Liver (tissue), 9 donors: ENCODE data around the gene ZNF700. TPM values are rescaled to one million over a fixed set of nuclear protein-coding genes. Genes with fewer than 3 reads are reported as not detected.

Source experiments
- DNase-seq: peaks from one replicate; pipeline ENCODE4 v3.0.0-alpha.2; 2017; ENCODE audit warnings: low spot score
- H3K27ac ChIP-seq, 2 donors: one replicate each; pipeline ENCODE4 v1.7.0; 2013; ENCODE audit warnings: inconsistent platforms in 2 of 2, low read length in 2 of 2, control low read depth in 1 of 2, low read depth in 1 of 2, mild to moderate bottlenecking in 1 of 2
- H3K27me3 ChIP-seq, 4 donors: one replicate each; pipeline versions ENCODE4 v1.6.1 to v1.7.0; 2013; ENCODE audit warnings: low read length in 3 of 4, inconsistent platforms in 1 of 4, mild to moderate bottlenecking in 1 of 4, moderate library complexity in 1 of 4; ENCODE audit not compliant: control insufficient read depth in 4 of 4, insufficient read depth in 4 of 4
- H3K36me3 ChIP-seq, 4 donors: one replicate each; pipeline versions ENCODE4 v1.6.1 to v1.7.0; 2013; ENCODE audit warnings: low read length in 3 of 4, mild to moderate bottlenecking in 3 of 4, low read depth in 1 of 4, moderate library complexity in 1 of 4; ENCODE audit not compliant: control insufficient read depth in 4 of 4, insufficient read depth in 3 of 4
- H3K4me1 ChIP-seq, 4 donors: one replicate each; pipeline versions ENCODE4 v1.6.1 to v1.7.0; 2013; ENCODE audit warnings: low read length in 3 of 4, mild to moderate bottlenecking in 3 of 4, moderate library complexity in 1 of 4; ENCODE audit not compliant: control insufficient read depth in 4 of 4, insufficient read depth in 4 of 4
- H3K4me3 ChIP-seq, 3 donors: one replicate each; pipeline versions ENCODE4 v1.6.1 to v1.7.0; 2013; ENCODE audit warnings: low read length in 3 of 3, control low read depth in 1 of 3, low read depth in 1 of 3, mild to moderate bottlenecking in 1 of 3
- H3K9ac ChIP-seq, 2 donors: one replicate each; pipeline ENCODE4 v1.7.0; 2013; ENCODE audit warnings: low read length in 2 of 2, mild to moderate bottlenecking in 2 of 2, moderate library complexity in 2 of 2, control low read depth in 1 of 2, low read depth in 1 of 2
- H3K9me3 ChIP-seq, 4 donors: one replicate each; pipeline versions ENCODE4 v1.6.1 to v1.7.0; 2013; ENCODE audit warnings: low read length in 3 of 4; ENCODE audit not compliant: control insufficient read depth in 4 of 4
- EGR1 ChIP-seq, 2 donors: IDR thresholded peaks; 2 replicates each; pipeline ENCODE4 v1.6.1; 2016 to 2018; ENCODE audit warnings: antibody characterized with exemption in 2 of 2, low read depth in 2 of 2
- FOXA1 ChIP-seq: IDR thresholded peaks from 2 replicates; pipeline ENCODE4 v1.6.1; 2016; ENCODE audit warnings: antibody characterized with exemption
- HNF4A ChIP-seq, 2 donors: conservative IDR thresholded peaks; 2 replicates each; pipeline ENCODE4 v1.6.1; 2016; ENCODE audit warnings: antibody characterized with exemption in 2 of 2, mild to moderate bottlenecking in 2 of 2
- JUND ChIP-seq, 2 donors: IDR thresholded peaks; 2 replicates each; pipeline ENCODE4 v1.6.1; 2016; ENCODE audit warnings: antibody characterized with exemption in 2 of 2
- RAD21 ChIP-seq, 2 donors: IDR thresholded peaks; 2 replicates each; pipeline ENCODE4 v1.6.1; 2016; ENCODE audit warnings: antibody characterized with exemption in 2 of 2, mild to moderate bottlenecking in 2 of 2
- RXRA ChIP-seq, 2 donors: IDR thresholded peaks; 2 replicates each; pipeline ENCODE4 v1.6.1; 2017 to 2018; ENCODE audit warnings: antibody characterized with exemption in 2 of 2, mild to moderate bottlenecking in 1 of 2
- SP1 ChIP-seq: IDR thresholded peaks from 2 replicates; pipeline ENCODE4 v1.6.1; 2018; ENCODE audit warnings: antibody characterized with exemption, mild to moderate bottlenecking
- TAF1 ChIP-seq: conservative IDR thresholded peaks from 2 replicates; pipeline ENCODE4 v1.6.1; 2016; ENCODE audit warnings: antibody characterized with exemption, mild to moderate bottlenecking
- YY1 ChIP-seq: IDR thresholded peaks from 2 replicates; pipeline ENCODE4 v1.6.1; 2016; ENCODE audit warnings: antibody characterized with exemption, mild to moderate bottlenecking
- WGBS: extraction: QIAGEN DNeasy Blood & Tissue Kit; methylation state at CpG from one replicate; pipeline ENCODE4 v1.1.7; 2013; 5-methylcytosine and 5-hydroxymethylcytosine counted together
- polyA plus RNA-seq, 2 donors: library from polyadenylated mRNA; stranded (reverse) in 1 of 2; unstranded in 1 of 2; fragments of 200-250 nt in 1 of 2; fragments of >200 nt in 1 of 2; fragmentation: Nextera tagmentation in 1 of 2; extraction: Ambion mirVana in 1 of 2; gene quantifications; one replicate each; pipeline versions ENCODE4 v1.2.1 to v1.2.3, GENCODE V29; 2013 to 2015
- total RNA-seq, 2 donors: library from RNA; depleted of rRNA; stranded (reverse); fragments of >200 nt; gene quantifications; one replicate each; pipeline ENCODE4 v1.2.3, GENCODE V29; 2014
- TF ChIP-seq, protein P1 (sequence below): IDR thresholded peaks from 2 replicates; pipeline ENCODE4 v1.6.1; 2016; ENCODE audit warnings: antibody characterized with exemption, mild to moderate bottlenecking
- TF ChIP-seq, protein P2 (sequence below): fragments of 150-350 bp; IDR thresholded peaks from 2 replicates; pipeline ENCODE4 v1.5.1; 2017; ENCODE audit warnings: improper control_type of control experiment, low read depth, low read length; ENCODE audit not compliant: missing input control
- TF ChIP-seq, protein P3 (sequence below): IDR thresholded peaks from 2 replicates; pipeline ENCODE4 v1.6.1; 2016; ENCODE audit warnings: antibody characterized with exemption
- TF ChIP-seq, protein P4 (sequence below): IDR thresholded peaks from 2 replicates; pipeline ENCODE4 v1.6.1; 2016; ENCODE audit warnings: antibody characterized with exemption
- donor health status: healthy.
- donor health status: healthy.
- donor health status: healthy.
- donor health status: healthy.
- donor health status: healthy.

The ZNF700 gene
- total and polyA plus RNA-seq, 4 donors, result 3.1 to 13.7 (median 6.7) TPM

DNA sequence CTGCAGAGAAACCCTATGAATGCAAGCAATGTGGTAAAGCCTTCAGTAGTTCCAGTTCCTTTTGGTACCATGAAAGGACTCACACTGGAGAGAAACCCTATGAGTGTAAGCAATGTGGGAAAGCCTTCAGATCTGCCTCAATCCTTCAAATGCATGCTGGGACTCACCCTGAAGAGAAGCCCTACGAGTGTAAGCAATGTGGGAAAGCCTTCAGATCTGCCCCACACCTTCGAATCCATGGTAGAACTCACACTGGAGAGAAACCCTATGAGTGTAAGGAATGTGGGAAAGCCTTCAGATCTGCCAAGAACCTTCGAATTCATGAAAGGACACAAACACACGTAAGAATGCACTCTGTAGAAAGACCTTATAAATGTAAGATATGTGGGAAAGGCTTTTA is 54.6 kb downstream of the ZNF700 start:
- Histone ChIP-seq H3K9ac (no peak overlapping the region), H3K27ac (no peak overlapping the region), H3K4me1 (no peaks in the 10 kb centered on the region), H3K27me3 (no peaks in the 10 kb centered on the region), H3K9me3 (peaks cover 44 to 66% (median 55%) of the 10 kb centered on the region in 4 donors), H3K4me3 (peak overlapping the region in 2 of 3 donors; percentile 33 to 72), H3K36me3 (peaks cover 3 to 26% (median 19%) of the 10 kb centered on the region in 4 donors)
- 93% methylated on average over 4 of the region's 4 CpGs for WGBS
- no peak for DNase-seq
- TF ChIP-seq YY1, result no peak

DNA sequence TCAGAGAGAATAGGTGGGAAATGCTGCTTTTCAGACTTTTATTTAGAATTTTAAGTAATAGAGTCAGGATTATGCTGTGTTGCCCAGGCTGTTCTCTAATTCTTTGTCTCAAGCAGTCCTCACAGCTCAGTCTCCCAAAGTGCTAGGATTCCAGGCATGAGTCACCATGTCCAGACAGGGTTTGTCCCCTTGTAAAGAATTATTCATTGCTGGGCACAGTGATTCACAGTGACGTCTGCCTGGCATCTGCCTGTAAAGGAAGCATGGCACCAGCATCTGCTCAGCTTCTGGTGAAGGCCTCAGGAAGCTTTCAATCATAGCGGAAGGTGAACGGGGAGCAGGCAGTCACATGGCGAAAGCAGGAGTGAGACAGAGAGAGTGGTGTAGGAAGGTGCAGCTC is 57.6 kb downstream of the ZNF700 start:
- Histone ChIP-seq H3K9ac (no peak overlapping the region), H3K36me3 (peaks cover 3 to 21% (median 14%) of the 10 kb centered on the region in 4 donors), H3K4me3 (peak overlapping the region in 2 of 3 donors; percentile 35 to 64), H3K4me1 (peaks cover 0 to under 1% (median 0%) of the 10 kb centered on the region in 4 donors), H3K27me3 (no peaks in the 10 kb centered on the region), H3K27ac (no peak overlapping the region), H3K9me3 (peaks cover 38 to 53% (median 42%) of the 10 kb centered on the region in 4 donors)
- TF ChIP-seq RAD21 (IDR thresholded peaks at IDR 0.05) (no peak), SP1 (no peak), RXRA (IDR thresholded peaks at IDR 0.05) (no peak), HNF4A (conservative IDR thresholded peaks at IDR 0.05) (no peak), TAF1 (no peak), YY1 (no peak), FOXA1 (no peak), JUND (IDR thresholded peaks at IDR 0.05) (no peak), EGR1 (IDR thresholded peaks at IDR 0.05; ENCODE audit: low read depth in 2 of 2) (no peak)
- TF ChIP-seq, protein P1, sequence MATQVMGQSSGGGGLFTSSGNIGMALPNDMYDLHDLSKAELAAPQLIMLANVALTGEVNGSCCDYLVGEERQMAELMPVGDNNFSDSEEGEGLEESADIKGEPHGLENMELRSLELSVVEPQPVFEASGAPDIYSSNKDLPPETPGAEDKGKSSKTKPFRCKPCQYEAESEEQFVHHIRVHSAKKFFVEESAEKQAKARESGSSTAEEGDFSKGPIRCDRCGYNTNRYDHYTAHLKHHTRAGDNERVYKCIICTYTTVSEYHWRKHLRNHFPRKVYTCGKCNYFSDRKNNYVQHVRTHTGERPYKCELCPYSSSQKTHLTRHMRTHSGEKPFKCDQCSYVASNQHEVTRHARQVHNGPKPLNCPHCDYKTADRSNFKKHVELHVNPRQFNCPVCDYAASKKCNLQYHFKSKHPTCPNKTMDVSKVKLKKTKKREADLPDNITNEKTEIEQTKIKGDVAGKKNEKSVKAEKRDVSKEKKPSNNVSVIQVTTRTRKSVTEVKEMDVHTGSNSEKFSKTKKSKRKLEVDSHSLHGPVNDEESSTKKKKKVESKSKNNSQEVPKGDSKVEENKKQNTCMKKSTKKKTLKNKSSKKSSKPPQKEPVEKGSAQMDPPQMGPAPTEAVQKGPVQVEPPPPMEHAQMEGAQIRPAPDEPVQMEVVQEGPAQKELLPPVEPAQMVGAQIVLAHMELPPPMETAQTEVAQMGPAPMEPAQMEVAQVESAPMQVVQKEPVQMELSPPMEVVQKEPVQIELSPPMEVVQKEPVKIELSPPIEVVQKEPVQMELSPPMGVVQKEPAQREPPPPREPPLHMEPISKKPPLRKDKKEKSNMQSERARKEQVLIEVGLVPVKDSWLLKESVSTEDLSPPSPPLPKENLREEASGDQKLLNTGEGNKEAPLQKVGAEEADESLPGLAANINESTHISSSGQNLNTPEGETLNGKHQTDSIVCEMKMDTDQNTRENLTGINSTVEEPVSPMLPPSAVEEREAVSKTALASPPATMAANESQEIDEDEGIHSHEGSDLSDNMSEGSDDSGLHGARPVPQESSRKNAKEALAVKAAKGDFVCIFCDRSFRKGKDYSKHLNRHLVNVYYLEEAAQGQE, result no peak
- TF ChIP-seq, protein P2, sequence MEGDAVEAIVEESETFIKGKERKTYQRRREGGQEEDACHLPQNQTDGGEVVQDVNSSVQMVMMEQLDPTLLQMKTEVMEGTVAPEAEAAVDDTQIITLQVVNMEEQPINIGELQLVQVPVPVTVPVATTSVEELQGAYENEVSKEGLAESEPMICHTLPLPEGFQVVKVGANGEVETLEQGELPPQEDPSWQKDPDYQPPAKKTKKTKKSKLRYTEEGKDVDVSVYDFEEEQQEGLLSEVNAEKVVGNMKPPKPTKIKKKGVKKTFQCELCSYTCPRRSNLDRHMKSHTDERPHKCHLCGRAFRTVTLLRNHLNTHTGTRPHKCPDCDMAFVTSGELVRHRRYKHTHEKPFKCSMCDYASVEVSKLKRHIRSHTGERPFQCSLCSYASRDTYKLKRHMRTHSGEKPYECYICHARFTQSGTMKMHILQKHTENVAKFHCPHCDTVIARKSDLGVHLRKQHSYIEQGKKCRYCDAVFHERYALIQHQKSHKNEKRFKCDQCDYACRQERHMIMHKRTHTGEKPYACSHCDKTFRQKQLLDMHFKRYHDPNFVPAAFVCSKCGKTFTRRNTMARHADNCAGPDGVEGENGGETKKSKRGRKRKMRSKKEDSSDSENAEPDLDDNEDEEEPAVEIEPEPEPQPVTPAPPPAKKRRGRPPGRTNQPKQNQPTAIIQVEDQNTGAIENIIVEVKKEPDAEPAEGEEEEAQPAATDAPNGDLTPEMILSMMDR, result no peak
- TF ChIP-seq, protein P3, sequence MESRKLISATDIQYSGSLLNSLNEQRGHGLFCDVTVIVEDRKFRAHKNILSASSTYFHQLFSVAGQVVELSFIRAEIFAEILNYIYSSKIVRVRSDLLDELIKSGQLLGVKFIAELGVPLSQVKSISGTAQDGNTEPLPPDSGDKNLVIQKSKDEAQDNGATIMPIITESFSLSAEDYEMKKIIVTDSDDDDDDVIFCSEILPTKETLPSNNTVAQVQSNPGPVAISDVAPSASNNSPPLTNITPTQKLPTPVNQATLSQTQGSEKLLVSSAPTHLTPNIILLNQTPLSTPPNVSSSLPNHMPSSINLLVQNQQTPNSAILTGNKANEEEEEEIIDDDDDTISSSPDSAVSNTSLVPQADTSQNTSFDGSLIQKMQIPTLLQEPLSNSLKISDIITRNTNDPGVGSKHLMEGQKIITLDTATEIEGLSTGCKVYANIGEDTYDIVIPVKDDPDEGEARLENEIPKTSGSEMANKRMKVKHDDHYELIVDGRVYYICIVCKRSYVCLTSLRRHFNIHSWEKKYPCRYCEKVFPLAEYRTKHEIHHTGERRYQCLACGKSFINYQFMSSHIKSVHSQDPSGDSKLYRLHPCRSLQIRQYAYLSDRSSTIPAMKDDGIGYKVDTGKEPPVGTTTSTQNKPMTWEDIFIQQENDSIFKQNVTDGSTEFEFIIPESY, result no peak
- TF ChIP-seq, protein P4, sequence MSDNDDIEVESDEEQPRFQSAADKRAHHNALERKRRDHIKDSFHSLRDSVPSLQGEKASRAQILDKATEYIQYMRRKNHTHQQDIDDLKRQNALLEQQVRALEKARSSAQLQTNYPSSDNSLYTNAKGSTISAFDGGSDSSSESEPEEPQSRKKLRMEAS, result no peak
- no peak for DNase-seq
- 90% methylated on average over 4 of the region's 4 CpGs for WGBS
